Measurements from ENCODE around the gene RALB.
"Not testable (repeated sequence)": the region's sequence is repeated elsewhere in the genome, so short reads cannot be mapped to it uniquely, and the experiment has no call there.

RALB gene

GRCh38 chr2:120319123-120319522, 66.5 kb downstream of the RALB start:
- no peak for DNase-seq

GRCh38 chr2:120319686-120320317, 67.2 kb downstream of the RALB start:
- DNase-seq = no peak

- DNase-seq = no peak
Measured at GRCh38 chr2:120320318-120320851, 67.7 kb downstream of the RALB start.

- not testable (repeated sequence) for DNase-seq
Measured at GRCh38 chr2:120320887-120321556, 68.4 kb downstream of the RALB start.

GRCh38 chr2:120321721-120322284, 69.2 kb downstream of the RALB start:
- no peak for DNase-seq

- DNase-seq = no peak
Measured at GRCh38 chr2:120322329-120322728, 69.7 kb downstream of the RALB start.

GRCh38 chr2:120323214-120323613, 70.6 kb downstream of the RALB start:
- no peak for DNase-seq

- DNase-seq = no peak
Measured at GRCh38 chr2:120323807-120324399, 71.3 kb downstream of the RALB start.

- DNase-seq = no peak
Measured at GRCh38 chr2:120324933-120325332, 72.3 kb downstream of the RALB start.

- DNase-seq = no peak
Measured at GRCh38 chr2:120326066-120326465, 73.4 kb downstream of the RALB start.

- no peak for DNase-seq
Measured at GRCh38 chr2:120330946-120331822, 78.5 kb downstream of the RALB start.

GRCh38 chr2:120331903-120332302, 79.3 kb downstream of the RALB start:
- no peak for DNase-seq

- DNase-seq = no peak
Measured at GRCh38 chr2:120332384-120332783, 79.7 kb downstream of the RALB start.

GRCh38 chr2:120334068-120334467, 81.4 kb downstream of the RALB start:
- DNase-seq = no peak

GRCh38 chr2:120336749-120337148, 84.1 kb downstream of the RALB start:
- no peak for DNase-seq

GRCh38 chr2:120338015-120338414, 85.4 kb downstream of the RALB start:
- no peak for DNase-seq

GRCh38 chr2:120341977-120342376, 89.3 kb downstream of the RALB start:
- no peak for DNase-seq

GRCh38 chr2:120342446-120342845, 89.8 kb downstream of the RALB start:
- DNase-seq = no peak

- DNase-seq = no peak
Measured at GRCh38 chr2:120343100-120343432, 90.4 kb downstream of the RALB start.

- peak; percentile 45 to 52 for DNase-seq
Measured at GRCh38 chr2:120343433-120344105, 90.9 kb downstream of the RALB start.
